ENCODE measurements around the gene MICAL2.

Gene MICAL2

GRCh38 chr11:12132790-12133145 is 22.4 kb downstream of the MICAL2 start:
- TF ChIP-seq TAF1 (IDR thresholded peaks at IDR 0.05; ENCODE audit: borderline replicate concordance, insufficient read depth, low read length) (no peak), POLR2AphosphoS5 (IDR thresholded peaks at IDR 0.05; ENCODE audit: low read depth, low read length) (no peak), FOXP2 (optimal IDR thresholded peaks at IDR 0.05; ENCODE audit: borderline replicate concordance, extremely low read depth, extremely low read length, insufficient read depth) (no peak), SIN3A (IDR thresholded peaks at IDR 0.05; ENCODE audit: borderline replicate concordance, insufficient read depth, low read length) (no peak), REST (IDR thresholded peaks at IDR 0.05; ENCODE audit: insufficient read depth in 1 of 2, low read depth in 2 of 2, low read length in 2 of 2) (no peak)

- TF ChIP-seq REST (IDR thresholded peaks at IDR 0.05; ENCODE audit: insufficient read depth in 1 of 2, low read depth in 2 of 2, low read length in 2 of 2): no peak
- TF ChIP-seq TAF1 (IDR thresholded peaks at IDR 0.05; ENCODE audit: borderline replicate concordance, insufficient read depth, low read length): no peak
- no peak for TF ChIP-seq FOXP2 (optimal IDR thresholded peaks at IDR 0.05; ENCODE audit: borderline replicate concordance, extremely low read depth, extremely low read length, insufficient read depth)
- no peak for TF ChIP-seq POLR2AphosphoS5 (IDR thresholded peaks at IDR 0.05; ENCODE audit: low read depth, low read length)
- TF ChIP-seq SIN3A (IDR thresholded peaks at IDR 0.05; ENCODE audit: borderline replicate concordance, insufficient read depth, low read length): no peak
These were observed 23.3 kb downstream of the MICAL2 start for GRCh38 chr11:12133547-12134235.

- TF ChIP-seq REST (IDR thresholded peaks at IDR 0.05; ENCODE audit: insufficient read depth in 1 of 2, low read depth in 2 of 2, low read length in 2 of 2) (no peak), POLR2AphosphoS5 (IDR thresholded peaks at IDR 0.05; ENCODE audit: low read depth, low read length) (no peak), SIN3A (IDR thresholded peaks at IDR 0.05; ENCODE audit: borderline replicate concordance, insufficient read depth, low read length) (no peak), FOXP2 (optimal IDR thresholded peaks at IDR 0.05; ENCODE audit: borderline replicate concordance, extremely low read depth, extremely low read length, insufficient read depth) (no peak), TAF1 (IDR thresholded peaks at IDR 0.05; ENCODE audit: borderline replicate concordance, insufficient read depth, low read length) (no peak)
These were observed 23.8 kb downstream of the MICAL2 start for GRCh38 chr11:12134236-12134585.

- TF ChIP-seq REST (IDR thresholded peaks at IDR 0.05; ENCODE audit: insufficient read depth in 1 of 2, low read depth in 2 of 2, low read length in 2 of 2) (no peak), FOXP2 (optimal IDR thresholded peaks at IDR 0.05; ENCODE audit: borderline replicate concordance, extremely low read depth, extremely low read length, insufficient read depth) (no peak), SIN3A (IDR thresholded peaks at IDR 0.05; ENCODE audit: borderline replicate concordance, insufficient read depth, low read length) (no peak)
These were observed 24.8 kb downstream of the MICAL2 start for GRCh38 chr11:12135185-12135584.

All from PFSK-1 (cell line).